Posterior vena cava (tissue), 2 donors: ENCODE data around the gene VPS52. TPM values are rescaled to one million over a fixed set of nuclear protein-coding genes. Genes with fewer than 3 reads are reported as not detected.
A peak's percentile ranks its signal among the peaks of the same experiment; 100 is the strongest.

Experiments
- DNase-seq: peaks from one replicate; pipeline ENCODE4 v3.0.0-alpha.2; 2020; ENCODE audit warnings: low spot score
- intact Hi-C, 2 donors: fragments of 100-400 bp; cut with DNase I; formaldehyde crosslinking; loops; one replicate each; pipeline versions ENCODE4 v1.14.1 to v1.14.2; 2022 to 2023
- total RNA-seq, 2 donors: library from RNA; stranded (reverse); fragmentation: NEBNext Ultra II Directional; extraction: Animal tissue kit (Norgen Biotek cat#: 25700); gene quantifications; one replicate each; pipeline ENCODE4 v1.2.1, GENCODE V29; 2021
- donor health status: DM: yes; HTN: yes; CAD: no.
- donor health status: DM: yes; HTN: yes; CAD: no.

Gene VPS52
- total RNA-seq, 2 donors from 2014 or later: 27.8 to 44.0 TPM

DNA sequence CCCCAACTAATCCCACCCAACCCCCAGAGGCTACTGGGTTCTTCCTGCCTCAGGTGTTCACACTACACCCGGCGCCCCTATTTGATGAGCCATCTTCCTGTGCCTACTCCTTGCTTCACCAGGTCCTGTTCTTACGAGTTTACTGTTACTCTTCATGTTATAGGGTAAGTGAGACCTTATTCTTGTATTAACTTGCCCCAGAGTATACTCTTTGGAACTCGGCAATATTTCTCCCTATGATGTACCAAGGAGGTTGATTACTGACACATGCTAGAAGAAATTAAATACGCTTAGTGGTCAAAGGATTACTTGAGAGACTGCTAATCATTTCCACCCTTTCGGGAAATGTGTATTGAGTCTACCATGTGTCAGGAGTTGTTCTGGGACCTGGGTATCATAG, 54.4 kb downstream of the VPS52 start:
- intact Hi-C loops: no loop called here
- DNase-seq: no peak

GRCh38 chr6:33216117-33216649, 55.5 kb downstream of the VPS52 start:
- no peak for DNase-seq
- intact Hi-C loops: no loop called here

DNA sequence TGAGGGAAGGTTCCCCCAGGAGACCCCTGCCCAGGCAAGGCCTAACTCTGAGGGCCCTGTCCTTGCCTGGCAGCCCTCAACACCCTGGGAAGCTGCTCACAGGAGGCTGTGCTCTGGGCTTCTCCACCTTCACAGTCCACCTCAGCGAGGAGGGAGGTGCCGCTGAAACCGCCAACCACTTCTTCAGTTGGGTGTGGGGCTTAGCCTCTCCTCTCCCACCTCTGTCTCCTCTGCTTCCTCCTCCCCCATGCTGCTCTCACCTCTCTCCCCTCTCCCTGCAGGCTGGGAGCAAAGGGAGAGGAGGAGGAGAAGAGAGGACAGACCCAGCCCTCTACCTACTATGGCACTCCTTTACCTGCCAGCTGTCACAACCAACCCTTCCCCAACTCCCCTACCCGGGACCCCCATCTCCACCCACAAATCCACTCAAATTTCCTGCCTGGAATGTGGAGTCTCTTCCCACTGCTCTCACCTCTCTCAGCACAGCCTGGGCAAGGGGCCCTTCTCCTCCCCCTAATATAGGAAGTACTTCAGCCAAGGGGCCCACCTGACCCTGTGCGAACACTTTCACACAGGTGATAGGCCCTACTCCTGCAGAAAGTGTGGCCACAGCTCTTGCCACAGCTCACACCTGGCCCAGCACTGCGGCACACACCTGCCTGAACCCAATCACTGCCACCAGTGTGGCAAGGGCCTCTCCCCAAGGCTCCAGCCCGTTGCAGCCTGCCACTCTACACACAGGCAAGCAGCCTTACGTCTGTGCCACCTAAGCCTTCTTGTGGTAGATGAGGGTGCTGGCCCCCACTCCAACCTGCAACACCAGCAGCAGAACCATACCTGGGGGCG, 56.2 kb downstream of the VPS52 start:
- no peak for DNase-seq

GRCh38 chr6:33213989-33214335, 57.7 kb downstream of the VPS52 start:
- intact Hi-C loops: no loop called here
- DNase-seq: no peak

More for the DNA sequence above, 56.2 kb downstream of the VPS52 start:
- intact Hi-C loops: no loop called here

DNA sequence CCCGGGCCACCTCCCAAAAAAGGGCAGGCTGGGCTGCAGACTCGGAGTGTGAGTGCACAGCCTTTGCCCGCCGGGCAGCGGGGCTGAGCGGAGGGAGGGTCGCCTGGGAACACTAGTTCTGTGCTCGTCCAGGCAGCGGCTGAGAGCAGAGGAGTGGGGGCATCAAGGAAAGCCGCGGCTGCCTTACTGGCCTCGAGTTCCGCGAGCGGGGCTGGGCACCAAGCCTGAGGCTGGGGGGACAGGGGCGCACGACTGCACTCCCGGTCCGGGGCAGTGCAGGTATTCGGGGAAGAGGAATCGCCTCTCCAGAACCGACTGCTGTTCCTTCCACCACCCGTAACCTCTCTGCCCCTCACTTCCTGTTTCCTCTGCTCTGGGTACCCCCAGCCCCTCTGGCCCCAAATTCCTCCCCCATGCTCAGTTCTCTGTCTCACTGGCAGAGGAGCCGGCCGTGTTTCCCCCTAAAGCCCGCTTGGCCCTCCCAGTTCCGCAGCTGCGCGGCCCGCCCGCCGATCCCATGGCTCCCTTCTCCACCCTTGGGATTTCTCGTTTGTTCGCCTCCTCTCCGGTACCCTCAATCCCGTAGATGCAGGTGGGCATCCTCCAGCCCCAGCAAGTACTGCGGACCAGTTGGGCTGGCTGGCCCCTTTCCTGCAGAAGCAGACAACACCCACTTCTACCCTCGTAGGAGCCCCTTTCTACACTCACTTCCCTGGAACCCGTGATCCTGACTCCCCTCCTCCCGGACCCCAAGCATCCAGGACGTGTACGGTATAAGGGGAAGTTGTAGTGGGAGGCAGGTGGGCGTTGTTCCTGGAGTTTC, 58.3 kb downstream of the VPS52 start:
- no peak for DNase-seq
- intact Hi-C loops: no loop called here

DNA sequence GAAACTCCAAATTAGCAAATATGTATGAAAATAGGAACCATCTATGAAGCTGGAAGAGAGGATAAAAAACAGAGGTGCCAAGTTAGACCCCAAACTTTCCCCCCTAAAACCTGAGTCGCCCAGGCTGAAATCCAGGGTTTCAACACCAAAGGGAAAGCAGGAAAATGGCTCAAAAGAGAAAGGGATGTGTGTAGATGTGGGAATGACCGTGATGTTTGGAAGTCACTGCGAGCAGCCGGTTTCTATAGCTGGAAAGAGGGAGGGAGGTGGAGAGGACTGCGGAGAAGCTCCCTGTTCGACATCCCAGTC, 58.9 kb downstream of the VPS52 start:
- intact Hi-C loops: no loop called here
- DNase-seq: no peak

DNA sequence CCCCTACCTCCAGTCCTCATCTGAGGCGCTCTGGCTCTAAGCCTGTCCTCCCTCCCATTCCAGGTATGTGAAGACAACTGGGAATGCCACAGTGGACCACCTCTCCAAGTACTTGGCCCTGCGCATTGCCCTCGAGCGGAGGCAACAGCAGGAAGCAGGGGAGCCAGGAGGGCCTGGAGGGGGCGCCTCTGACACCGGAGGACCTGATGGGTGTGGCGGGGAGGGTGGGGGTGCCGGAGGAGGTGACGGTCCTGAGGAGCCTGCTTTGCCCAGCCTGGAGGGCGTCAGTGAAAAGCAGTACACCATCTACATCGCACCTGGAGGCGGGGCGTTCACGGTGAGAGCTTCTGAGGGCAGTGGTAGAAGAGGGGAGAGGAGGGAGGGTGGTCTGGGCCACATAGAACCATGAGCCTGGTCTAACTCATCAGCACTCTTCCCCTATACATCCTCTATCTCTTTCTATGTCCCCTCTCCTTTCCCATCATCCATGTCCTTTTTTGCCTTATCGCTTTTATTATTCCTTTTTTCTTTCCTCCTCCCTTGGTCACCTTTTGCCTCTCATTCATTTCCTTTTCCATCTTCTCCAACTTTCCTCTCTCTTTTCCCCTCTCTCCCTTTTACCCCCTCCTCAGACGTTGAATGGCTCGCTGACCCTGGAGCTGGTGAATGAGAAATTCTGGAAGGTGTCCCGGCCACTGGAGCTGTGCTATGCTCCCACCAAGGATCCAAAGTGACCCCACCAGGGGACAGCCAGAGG, 59.8 kb downstream of the VPS52 start:
- DNase-seq: no peak
- intact Hi-C loops: loop anchor here in 1 of 2 donors (2.0 kb wide), 1 partner anchor 75 kb away; no protein-coding TSS in a partner anchor

- no peak for DNase-seq
- intact Hi-C loops: loop anchor here in 1 of 2 donors (2.0 kb wide), 1 partner anchor 74 kb away; no protein-coding TSS in a partner anchor
Measured at GRCh38 chr6:33211136-33211535, 60.5 kb downstream of the VPS52 start.

GRCh38 chr6:33209856-33210255, 61.8 kb downstream of the VPS52 start:
- intact Hi-C loops: loop anchor here in 1 of 2 donors (2.0 kb wide), 1 partner anchor 73 kb away; no protein-coding TSS in a partner anchor
- DNase-seq: no peak

GRCh38 chr6:33208091-33208967, 63.3 kb downstream of the VPS52 start, which contains the start of gene RING1:
Gene RING1 (plus strand): TSS chr6:33208500. CDS start chr6:33208823, 323 bp downstream.
- DNase-seq: peak; percentile 97
- intact Hi-C loops: no loop called here

DNA sequence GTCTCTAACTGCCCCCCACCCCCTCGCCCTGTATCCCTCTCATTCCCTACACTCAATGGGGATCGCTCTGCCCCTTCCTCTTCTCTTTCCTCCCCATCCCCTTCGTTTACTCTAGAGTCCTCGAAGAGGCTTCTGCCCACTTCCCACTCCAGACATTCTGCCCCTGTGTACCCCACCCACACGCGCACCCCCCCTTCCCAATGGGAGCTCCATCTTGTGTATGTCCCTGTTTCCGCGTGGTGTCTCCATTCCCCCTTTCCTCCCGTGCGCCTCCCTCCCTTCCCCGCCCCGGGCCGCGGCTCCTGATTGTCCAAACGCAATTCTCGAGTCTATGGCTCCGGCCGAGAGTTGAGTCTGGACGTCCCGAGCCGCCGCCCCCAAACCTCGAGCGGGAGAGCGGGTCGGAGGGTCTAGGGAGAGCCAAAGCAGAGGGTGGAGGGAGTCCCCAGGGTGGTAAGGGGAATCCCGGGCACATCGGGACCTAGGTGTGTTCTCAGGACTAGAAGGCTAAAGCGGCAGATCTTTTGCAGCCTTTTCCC, 64.1 kb downstream of the VPS52 start:
- DNase-seq: no peak
- intact Hi-C loops: no loop called here

GRCh38 chr6:33206864-33207551, 64.7 kb downstream of the VPS52 start:
- intact Hi-C loops: no loop called here
- no peak for DNase-seq

DNA sequence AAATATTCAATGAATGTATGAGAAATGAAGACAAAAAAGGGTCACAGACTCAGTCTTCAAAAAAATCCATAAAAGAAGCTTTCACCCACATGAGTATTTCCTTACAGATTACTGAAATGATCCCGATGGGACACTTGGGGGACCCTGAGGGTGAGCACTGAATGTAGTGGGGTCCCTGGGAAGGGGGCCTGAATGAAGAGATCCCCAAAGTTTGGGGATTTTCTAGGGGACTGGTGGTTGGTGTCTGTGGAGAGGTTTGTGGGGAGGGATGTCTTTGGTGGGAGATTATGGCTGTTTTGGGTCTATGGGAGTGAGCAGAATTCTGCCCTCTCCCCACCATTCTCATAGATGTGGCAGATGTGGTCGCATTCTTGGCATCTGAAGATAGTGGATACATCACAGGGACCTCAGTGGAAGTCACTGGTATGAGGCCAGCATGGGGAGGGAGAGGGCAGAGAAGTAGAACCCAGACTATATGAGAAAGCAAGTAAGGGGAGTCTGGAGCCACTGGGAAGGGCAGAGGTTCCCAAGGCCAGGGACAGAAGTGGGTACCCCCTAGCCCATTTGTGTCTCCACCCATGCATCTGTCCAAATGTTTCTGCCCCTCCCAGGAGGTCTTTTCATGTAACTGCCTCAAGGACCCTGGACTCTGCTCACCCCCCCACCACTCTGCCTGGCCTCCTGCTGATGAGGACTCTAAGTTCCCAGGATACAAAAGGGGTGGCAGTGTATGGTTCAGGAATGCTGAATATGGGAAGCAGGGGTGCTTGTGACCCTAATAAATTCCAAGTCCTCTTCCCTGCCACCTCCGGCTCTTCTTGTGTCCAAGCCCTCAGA, 65.4 kb downstream of the VPS52 start:
- intact Hi-C loops: no loop called here
- no peak for DNase-seq

DNA sequence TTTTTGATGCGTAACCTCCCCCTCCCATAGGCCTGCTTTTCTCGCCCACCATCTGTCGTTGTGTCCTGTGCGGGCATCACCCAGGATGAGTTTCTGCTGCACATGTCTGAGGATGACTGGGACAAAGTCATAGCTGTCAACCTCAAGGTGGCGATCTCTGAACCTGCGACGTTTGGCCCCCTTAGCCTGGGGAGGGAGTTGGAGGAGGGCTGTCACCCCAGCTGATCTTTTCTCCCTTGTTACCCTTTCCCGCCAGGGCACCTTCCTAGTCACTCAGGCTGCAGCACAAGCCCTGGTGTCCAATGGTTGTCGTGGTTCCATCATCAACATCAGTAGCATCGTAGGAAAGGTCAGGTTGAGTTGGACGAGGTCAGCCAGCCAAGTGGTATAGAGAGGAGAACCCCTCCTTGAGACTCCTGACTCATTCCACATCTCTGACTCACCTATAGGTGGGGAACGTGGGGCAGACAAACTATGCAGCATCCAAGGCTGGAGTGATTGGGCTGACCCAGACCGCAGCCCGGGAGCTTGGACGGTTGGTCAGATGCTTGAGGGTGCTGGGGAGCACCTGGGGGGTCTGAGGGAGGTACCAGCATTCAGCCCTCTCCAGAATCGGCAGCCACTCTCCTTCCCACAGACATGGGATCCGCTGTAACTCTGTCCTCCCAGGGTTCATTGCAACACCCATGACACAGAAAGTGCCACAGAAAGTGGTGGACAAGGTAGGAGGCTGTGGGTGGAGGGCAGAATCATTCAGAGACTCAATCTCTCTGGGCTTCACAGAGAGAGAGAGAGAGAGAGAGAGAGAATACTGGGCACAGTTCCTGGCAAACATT, 66.3 kb downstream of the VPS52 start:
- no peak for DNase-seq
- intact Hi-C loops: no loop called here

DNA sequence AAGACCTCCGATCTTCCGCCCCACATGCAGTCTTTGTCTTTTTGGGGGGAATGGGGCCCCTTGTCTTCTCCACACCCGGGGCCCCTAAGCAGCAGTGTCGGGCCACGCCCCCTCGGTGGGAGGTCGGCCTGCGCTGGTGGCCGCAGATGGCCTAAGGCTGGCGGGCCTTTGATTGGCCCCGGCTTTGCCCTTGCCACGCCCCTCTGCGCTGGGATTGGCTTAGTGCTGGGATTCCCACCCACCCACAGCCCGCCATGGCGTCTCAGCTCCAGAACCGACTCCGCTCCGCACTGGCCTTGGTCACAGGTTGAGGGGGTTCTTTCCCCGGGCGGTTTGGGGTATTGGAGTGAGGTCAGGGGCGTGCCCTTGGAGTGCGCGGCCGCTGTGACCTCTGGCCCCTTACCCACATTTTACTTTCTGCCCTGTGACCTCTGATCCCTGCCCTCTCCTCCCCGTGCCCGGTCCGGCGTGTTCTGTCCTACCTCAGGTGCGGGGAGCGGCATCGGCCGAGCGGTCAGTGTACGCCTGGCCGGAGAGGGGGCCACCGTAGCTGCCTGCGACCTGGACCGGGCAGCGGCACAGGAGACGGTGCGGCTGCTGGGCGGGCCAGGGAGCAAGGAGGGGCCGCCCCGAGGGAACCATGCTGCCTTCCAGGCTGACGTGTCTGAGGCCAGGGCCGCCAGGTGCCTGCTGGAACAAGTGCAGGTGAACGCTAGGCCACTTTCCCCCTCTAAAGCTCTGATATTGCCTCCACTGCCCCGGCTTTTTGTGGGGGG, 67.1 kb downstream of the VPS52 start, which contains the start of gene HSD17B8:
TSS of gene HSD17B8 (plus strand) at position 241 of the 776 bp plus-strand sequence. CDS start at position 255, 14 bp downstream.
- intact Hi-C loops: no loop called here
- peak; percentile 98 for DNase-seq
